Measurements from ENCODE around the gene MEGF6. TPM values are rescaled to one million over a fixed set of nuclear protein-coding genes. Genes with fewer than 3 reads are reported as not detected.

The MEGF6 gene
- total and polyA plus RNA-seq, 2 of the 8 experiments (the other 6 are each of a cell fraction or from before 2014, with no cell fraction given), result 4.1 to 14.8 TPM

DNA sequence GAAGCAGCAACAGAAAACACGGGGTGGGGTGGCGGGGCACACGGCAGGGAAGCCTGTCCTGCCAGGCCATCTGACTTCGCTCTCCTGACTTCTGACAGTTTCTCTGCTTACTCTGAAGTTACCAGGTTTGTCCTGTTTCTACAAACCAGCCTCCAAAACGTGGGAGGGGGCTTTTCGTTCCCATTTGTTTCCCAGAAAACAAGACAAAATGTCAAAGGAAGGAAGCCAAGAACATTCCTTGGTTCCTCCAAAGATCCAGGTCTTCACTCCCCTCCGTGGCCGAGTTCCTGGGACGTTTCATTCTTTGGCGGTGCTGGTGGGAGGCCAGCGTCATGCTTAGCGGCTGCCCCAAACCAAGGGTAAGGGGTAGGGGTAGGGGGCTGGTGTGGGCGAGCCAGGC is 49.6 kb downstream of the MEGF6 start (continued):
- TF ChIP-seq, protein P1, sequence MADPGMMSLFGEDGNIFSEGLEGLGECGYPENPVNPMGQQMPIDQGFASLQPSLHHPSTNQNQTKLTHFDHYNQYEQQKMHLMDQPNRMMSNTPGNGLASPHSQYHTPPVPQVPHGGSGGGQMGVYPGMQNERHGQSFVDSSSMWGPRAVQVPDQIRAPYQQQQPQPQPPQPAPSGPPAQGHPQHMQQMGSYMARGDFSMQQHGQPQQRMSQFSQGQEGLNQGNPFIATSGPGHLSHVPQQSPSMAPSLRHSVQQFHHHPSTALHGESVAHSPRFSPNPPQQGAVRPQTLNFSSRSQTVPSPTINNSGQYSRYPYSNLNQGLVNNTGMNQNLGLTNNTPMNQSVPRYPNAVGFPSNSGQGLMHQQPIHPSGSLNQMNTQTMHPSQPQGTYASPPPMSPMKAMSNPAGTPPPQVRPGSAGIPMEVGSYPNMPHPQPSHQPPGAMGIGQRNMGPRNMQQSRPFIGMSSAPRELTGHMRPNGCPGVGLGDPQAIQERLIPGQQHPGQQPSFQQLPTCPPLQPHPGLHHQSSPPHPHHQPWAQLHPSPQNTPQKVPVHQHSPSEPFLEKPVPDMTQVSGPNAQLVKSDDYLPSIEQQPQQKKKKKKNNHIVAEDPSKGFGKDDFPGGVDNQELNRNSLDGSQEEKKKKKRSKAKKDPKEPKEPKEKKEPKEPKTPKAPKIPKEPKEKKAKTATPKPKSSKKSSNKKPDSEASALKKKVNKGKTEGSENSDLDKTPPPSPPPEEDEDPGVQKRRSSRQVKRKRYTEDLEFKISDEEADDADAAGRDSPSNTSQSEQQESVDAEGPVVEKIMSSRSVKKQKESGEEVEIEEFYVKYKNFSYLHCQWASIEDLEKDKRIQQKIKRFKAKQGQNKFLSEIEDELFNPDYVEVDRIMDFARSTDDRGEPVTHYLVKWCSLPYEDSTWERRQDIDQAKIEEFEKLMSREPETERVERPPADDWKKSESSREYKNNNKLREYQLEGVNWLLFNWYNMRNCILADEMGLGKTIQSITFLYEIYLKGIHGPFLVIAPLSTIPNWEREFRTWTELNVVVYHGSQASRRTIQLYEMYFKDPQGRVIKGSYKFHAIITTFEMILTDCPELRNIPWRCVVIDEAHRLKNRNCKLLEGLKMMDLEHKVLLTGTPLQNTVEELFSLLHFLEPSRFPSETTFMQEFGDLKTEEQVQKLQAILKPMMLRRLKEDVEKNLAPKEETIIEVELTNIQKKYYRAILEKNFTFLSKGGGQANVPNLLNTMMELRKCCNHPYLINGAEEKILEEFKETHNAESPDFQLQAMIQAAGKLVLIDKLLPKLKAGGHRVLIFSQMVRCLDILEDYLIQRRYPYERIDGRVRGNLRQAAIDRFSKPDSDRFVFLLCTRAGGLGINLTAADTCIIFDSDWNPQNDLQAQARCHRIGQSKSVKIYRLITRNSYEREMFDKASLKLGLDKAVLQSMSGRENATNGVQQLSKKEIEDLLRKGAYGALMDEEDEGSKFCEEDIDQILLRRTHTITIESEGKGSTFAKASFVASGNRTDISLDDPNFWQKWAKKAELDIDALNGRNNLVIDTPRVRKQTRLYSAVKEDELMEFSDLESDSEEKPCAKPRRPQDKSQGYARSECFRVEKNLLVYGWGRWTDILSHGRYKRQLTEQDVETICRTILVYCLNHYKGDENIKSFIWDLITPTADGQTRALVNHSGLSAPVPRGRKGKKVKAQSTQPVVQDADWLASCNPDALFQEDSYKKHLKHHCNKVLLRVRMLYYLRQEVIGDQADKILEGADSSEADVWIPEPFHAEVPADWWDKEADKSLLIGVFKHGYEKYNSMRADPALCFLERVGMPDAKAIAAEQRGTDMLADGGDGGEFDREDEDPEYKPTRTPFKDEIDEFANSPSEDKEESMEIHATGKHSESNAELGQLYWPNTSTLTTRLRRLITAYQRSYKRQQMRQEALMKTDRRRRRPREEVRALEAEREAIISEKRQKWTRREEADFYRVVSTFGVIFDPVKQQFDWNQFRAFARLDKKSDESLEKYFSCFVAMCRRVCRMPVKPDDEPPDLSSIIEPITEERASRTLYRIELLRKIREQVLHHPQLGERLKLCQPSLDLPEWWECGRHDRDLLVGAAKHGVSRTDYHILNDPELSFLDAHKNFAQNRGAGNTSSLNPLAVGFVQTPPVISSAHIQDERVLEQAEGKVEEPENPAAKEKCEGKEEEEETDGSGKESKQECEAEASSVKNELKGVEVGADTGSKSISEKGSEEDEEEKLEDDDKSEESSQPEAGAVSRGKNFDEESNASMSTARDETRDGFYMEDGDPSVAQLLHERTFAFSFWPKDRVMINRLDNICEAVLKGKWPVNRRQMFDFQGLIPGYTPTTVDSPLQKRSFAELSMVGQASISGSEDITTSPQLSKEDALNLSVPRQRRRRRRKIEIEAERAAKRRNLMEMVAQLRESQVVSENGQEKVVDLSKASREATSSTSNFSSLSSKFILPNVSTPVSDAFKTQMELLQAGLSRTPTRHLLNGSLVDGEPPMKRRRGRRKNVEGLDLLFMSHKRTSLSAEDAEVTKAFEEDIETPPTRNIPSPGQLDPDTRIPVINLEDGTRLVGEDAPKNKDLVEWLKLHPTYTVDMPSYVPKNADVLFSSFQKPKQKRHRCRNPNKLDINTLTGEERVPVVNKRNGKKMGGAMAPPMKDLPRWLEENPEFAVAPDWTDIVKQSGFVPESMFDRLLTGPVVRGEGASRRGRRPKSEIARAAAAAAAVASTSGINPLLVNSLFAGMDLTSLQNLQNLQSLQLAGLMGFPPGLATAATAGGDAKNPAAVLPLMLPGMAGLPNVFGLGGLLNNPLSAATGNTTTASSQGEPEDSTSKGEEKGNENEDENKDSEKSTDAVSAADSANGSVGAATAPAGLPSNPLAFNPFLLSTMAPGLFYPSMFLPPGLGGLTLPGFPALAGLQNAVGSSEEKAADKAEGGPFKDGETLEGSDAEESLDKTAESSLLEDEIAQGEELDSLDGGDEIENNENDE (IDR thresholded peaks at IDR 0.05; ENCODE audit: insufficient replicate concordance, low read length), result no peak

Data from H1 (cell line).